Chondrocyte (in vitro differentiated cells): Measurements from ENCODE around the gene SCGB1A1. TPM values are rescaled to one million over a fixed set of nuclear protein-coding genes. Genes with fewer than 3 reads are reported as not detected.

Experiments
- DNase-seq: peaks from one replicate; pipeline ENCODE4 v3.0.0; 2021; ENCODE audit warnings: mixed read lengths, low spot score
- H3K27ac Mint-ChIP-seq: one replicate; pipeline ENCODE4 v1.8.0; 2021; ENCODE audit warnings: mild to moderate bottlenecking, moderate library complexity, mixed read lengths; ENCODE audit not compliant: unreplicated experiment
- H3K27me3 Mint-ChIP-seq: 2 replicates; pipeline ENCODE4 v1.8.0; 2021; ENCODE audit warnings: low read depth, mixed read lengths
- H3K36me3 Mint-ChIP-seq: 2 replicates; pipeline ENCODE4 v1.8.0; 2021; ENCODE audit warnings: low read depth, mixed read lengths
- H3K4me1 Mint-ChIP-seq: 2 replicates; pipeline ENCODE4 v1.8.0; 2021; ENCODE audit warnings: low read depth, mild to moderate bottlenecking, mixed read lengths
- H3K4me3 Mint-ChIP-seq: one replicate; pipeline ENCODE4 v1.8.0; 2021; ENCODE audit warnings: mild to moderate bottlenecking, moderate library complexity, mixed read lengths; ENCODE audit not compliant: unreplicated experiment
- H3K9me3 Mint-ChIP-seq: 2 replicates; pipeline ENCODE4 v1.8.0; 2021; ENCODE audit warnings: low read depth, mixed read lengths
- total RNA-seq: library from RNA; stranded (reverse); gene quantifications from 3 replicates; pipeline ENCODE4 v1.2.1, GENCODE V29; 2021
- TF ChIP-seq, protein P1 (sequence below): fragments of 200-600 bp; sonication (generic); IDR thresholded peaks from 2 replicates; pipeline ENCODE4 v1.5.0; 2021; ENCODE audit warnings: antibody characterized with exemption, mild to moderate bottlenecking, moderate library complexity

Gene SCGB1A1
- total RNA-seq, 1 donor from 2014 or later = not detected

DNA sequence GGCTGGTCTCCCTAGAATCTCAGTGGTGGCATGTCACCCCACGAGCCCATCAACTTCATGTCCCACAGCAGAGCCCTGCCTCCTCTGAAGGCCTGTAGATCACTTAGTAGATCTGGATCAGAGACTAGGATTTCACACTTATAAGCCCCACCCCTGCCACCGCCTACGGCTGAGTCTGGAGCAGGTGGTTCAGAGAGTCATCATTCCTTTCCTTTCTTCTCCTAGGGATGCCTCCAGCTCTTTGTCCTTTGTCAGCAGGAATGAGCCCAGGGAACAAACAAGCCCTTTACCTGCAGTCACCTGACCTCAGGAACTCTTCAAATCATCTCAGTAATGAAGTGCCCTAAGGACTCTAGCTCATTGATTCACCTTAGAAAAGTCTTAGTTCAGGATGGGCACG, 37.8 kb downstream of the SCGB1A1 start:
- TF ChIP-seq, protein P1, sequence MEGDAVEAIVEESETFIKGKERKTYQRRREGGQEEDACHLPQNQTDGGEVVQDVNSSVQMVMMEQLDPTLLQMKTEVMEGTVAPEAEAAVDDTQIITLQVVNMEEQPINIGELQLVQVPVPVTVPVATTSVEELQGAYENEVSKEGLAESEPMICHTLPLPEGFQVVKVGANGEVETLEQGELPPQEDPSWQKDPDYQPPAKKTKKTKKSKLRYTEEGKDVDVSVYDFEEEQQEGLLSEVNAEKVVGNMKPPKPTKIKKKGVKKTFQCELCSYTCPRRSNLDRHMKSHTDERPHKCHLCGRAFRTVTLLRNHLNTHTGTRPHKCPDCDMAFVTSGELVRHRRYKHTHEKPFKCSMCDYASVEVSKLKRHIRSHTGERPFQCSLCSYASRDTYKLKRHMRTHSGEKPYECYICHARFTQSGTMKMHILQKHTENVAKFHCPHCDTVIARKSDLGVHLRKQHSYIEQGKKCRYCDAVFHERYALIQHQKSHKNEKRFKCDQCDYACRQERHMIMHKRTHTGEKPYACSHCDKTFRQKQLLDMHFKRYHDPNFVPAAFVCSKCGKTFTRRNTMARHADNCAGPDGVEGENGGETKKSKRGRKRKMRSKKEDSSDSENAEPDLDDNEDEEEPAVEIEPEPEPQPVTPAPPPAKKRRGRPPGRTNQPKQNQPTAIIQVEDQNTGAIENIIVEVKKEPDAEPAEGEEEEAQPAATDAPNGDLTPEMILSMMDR = no peak
- Mint-ChIP-seq H3K36me3 (no peaks in the 10 kb centered on the region), H3K27ac (no peak overlapping the region), H3K9me3 (peaks cover 3% of the 10 kb centered on the region), H3K27me3 (no peaks in the 10 kb centered on the region), H3K4me1 (peaks cover 8% of the 10 kb centered on the region), H3K4me3 (no peak overlapping the region)
- DNase-seq = no peak

DNA sequence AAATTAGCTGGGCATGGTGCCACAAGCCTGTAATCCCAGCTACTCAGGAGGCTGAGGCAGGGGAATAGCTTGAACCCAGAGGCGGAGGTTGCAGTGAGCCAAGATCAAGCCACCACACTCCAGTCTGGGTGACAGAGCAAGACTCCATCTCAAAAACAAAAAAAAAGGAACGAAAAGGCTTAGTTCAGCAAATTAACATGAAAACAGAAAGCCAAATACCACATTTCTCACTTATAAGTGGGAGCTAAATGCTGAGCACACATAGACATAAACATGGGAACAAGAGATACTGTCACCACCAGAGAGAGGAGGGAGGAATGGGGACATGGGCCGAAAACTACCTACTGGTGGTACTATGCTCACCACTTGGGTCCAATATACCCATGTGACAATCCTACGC, 38.6 kb downstream of the SCGB1A1 start:
- Mint-ChIP-seq H3K27me3 (no peaks in the 10 kb centered on the region), H3K36me3 (no peaks in the 10 kb centered on the region), H3K4me3 (no peak overlapping the region), H3K9me3 (peaks cover 3% of the 10 kb centered on the region), H3K27ac (no peak overlapping the region), H3K4me1 (peaks cover 17% of the 10 kb centered on the region)
- TF ChIP-seq, protein P1 = no peak
- no peak for DNase-seq

DNA sequence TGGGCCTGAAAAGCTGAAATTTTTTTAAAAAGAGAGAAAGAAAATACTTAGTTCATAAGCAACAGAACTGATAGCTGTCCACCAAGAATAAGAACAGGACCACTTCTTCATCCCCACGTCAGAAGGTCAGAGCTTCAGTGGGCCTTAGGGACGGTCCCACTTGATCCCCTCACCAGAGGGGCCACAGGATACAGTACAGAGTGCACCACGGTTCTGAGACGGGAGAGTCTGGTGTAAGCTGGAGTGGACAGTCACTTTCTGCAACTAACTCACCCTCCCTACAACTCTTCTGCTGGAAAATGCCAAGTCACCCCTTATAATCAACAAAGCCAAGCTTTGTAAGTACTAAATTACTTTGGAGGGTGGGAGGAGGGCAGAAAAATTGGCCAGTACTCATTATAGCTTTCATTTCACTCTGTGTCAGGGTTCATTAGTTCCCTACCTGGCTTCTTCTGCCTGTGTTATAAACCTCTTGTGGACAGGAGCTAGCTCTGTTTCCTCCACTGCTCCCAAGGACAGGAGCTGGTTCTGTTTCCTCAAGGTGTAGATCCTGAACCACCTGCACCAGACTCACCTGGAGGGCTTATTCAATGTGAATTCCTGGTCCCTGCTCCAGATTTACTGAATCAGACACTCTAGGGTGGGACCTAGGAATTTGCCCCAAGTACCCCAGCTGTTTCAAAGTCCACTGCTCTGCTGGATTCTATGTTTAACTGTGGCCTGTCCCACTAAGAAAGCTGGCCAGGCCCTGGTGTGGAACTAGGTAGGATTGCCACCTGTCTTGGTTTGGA, 39.6 kb downstream of the SCGB1A1 start:
- no peaks in the 10 kb centered on the region for H3K36me3 Mint-ChIP-seq

DNA sequence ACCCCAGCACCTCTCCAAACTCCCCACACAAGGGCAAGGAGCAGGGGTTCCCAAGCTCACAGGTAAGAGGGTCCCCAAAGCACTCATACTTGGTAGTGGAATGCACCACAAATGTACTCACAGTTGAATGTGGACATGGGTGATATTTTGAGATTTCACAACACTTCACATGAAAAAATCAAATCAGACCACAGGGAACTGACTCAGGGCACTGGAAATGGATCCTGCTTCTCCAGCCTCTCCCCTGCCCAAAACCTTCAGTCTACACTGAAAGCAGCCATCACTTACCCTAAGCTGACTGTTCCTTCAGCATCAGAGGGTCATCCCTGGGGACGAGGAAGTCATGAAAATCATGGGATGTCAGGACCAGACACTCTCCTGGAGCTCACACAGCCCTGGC, 40.2 kb downstream of the SCGB1A1 start:
- Mint-ChIP-seq H3K27me3 (no peaks in the 10 kb centered on the region), H3K27ac (no peak overlapping the region)
- DNase-seq = no peak

More for the DNA sequence above, 39.6 kb downstream of the SCGB1A1 start:
- Mint-ChIP-seq H3K9me3 (peaks cover 3% of the 10 kb centered on the region), H3K4me3 (no peak overlapping the region), H3K4me1 (peaks cover 18% of the 10 kb centered on the region), H3K27ac (no peak overlapping the region), H3K27me3 (no peaks in the 10 kb centered on the region)
- no peak for DNase-seq
- TF ChIP-seq, protein P1 = no peak

DNA sequence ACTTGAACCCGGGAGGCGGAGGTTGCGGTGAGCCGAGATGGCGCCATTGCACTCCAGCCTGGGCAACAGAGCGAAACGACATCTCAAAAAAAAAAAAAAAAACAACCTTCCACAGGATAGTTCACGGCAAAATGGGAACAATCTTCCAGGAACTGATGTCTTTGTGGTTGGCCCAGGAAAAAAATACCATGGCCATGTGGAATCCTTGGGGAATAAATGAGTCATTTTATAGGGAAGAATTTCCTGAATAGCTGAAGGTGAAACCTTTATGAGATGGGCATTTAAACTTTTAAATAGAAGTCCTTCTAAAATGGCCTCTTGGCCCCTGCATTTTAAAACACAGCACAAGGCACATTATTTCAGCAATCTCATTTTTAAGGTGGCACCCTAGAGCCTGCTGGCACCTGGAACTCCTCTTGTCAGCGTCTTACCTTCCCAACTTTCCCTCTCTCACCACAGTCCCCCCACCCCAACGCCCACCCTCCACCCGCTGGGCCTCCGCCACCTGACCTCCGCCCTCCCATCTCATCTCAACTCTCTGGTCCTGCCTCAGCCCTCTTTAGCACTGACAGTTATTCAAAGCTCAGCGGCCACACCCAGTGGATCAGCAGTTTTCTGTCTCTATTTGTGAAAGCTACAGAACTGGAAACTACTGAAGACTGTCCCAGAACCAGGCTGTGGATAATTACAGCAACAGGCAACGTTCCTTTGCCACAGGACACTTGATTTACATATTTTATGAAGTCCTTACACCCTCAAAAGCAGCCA, 43.1 kb downstream of the SCGB1A1 start:
- TF ChIP-seq, protein P1 = no peak
- Mint-ChIP-seq H3K4me3 (no peak overlapping the region), H3K27me3 (no peaks in the 10 kb centered on the region), H3K9me3 (no peaks in the 10 kb centered on the region), H3K36me3 (peaks cover 2% of the 10 kb centered on the region), H3K27ac (peak overlapping the region; percentile 67), H3K4me1 (peaks cover 20% of the 10 kb centered on the region)
- DNase-seq = no peak

More for the DNA sequence above, 40.2 kb downstream of the SCGB1A1 start:
- Mint-ChIP-seq H3K4me3 (no peak overlapping the region), H3K4me1 (peaks cover 18% of the 10 kb centered on the region), H3K9me3 (peaks cover 3% of the 10 kb centered on the region), H3K36me3 (no peaks in the 10 kb centered on the region)
- TF ChIP-seq, protein P1 = no peak
